Kidney (tissue), 14 donors: ENCODE results near the gene ADPRHL1. TPM values are rescaled to one million over a fixed set of nuclear protein-coding genes. Genes with fewer than 3 reads are reported as not detected.

Experiments
- DNase-seq, 5 donors: peaks; one replicate each; pipeline ENCODE4 v3.0.0-alpha.2; 2013 to 2020
- FAIRE-seq: peaks from 2 replicates; lab custom pipeline; 2012; peaks lifted over from hg19 to GRCh38; lab: Jason Lieb, UNC
- H3K27ac ChIP-seq, 2 donors: one replicate each; pipeline ENCODE4 v1.7.0; 2013; ENCODE audit warnings: low read depth in 2 of 2, low read length in 2 of 2, inconsistent platforms in 1 of 2
- H3K27me3 ChIP-seq: one replicate; pipeline ENCODE4 v1.7.1; 2013; ENCODE audit warnings: low read length, inconsistent platforms; ENCODE audit not compliant: control insufficient read depth, insufficient read depth
- H3K36me3 ChIP-seq, 3 donors: one replicate each; pipeline versions ENCODE4 v1.7.0 to v1.7.1; 2013; ENCODE audit warnings: low read length in 3 of 3, control low read depth in 1 of 3, inconsistent platforms in 1 of 3; ENCODE audit not compliant: insufficient read depth in 3 of 3, control insufficient read depth in 2 of 3
- H3K4me1 ChIP-seq, 3 donors: one replicate each; pipeline versions ENCODE4 v1.7.0 to v1.7.1; 2013; ENCODE audit warnings: low read length in 3 of 3, inconsistent platforms in 1 of 3, low read depth in 1 of 3; ENCODE audit not compliant: control insufficient read depth in 2 of 3, insufficient read depth in 2 of 3
- H3K4me3 ChIP-seq, 3 donors: one replicate each; pipeline versions ENCODE4 v1.7.0 to v1.8.1; 2013; ENCODE audit warnings: low read length in 3 of 3, control low read depth in 1 of 3, inconsistent platforms in 1 of 3
- H3K9ac ChIP-seq, 3 donors: one replicate each; pipeline versions ENCODE4 v1.7.0 to v1.7.1; 2013; ENCODE audit warnings: low read length in 3 of 3, control low read depth in 1 of 3, inconsistent platforms in 1 of 3
- H3K9me3 ChIP-seq, 3 donors: one replicate each; pipeline versions ENCODE4 v1.7.0 to v1.7.1; 2013; ENCODE audit warnings: low read length in 3 of 3, control low read depth in 1 of 3, inconsistent platforms in 1 of 3; ENCODE audit not compliant: control insufficient read depth in 2 of 3, insufficient read depth in 1 of 3
- intact Hi-C: fragments of 100-400 bp; cut with DNase I; formaldehyde crosslinking; loops from one replicate; pipeline ENCODE4 v1.11.1; 2022
- polyA plus RNA-seq: library from polyadenylated mRNA; stranded (reverse); fragments of 350-450 nt; fragmentation: Illumina TruSeq; extraction: RNeasy Lipid Tissue Mini Kit (QIAGEN cat#74804); gene quantifications from one replicate; pipeline ENCODE4 v1.2.3, GENCODE V29; 2014; ENCODE audit warnings: low read depth, low replicate concordance; ENCODE audit not compliant: insufficient read depth
- total RNA-seq: library from RNA; stranded (reverse); fragmentation: NEBNext Ultra II Directional; extraction: Animal tissue kit (Norgen Biotek cat#: 25700); gene quantifications from one replicate; pipeline ENCODE4 v1.2.1, GENCODE V29; 2021
- TF ChIP-seq, protein P1 (sequence below): IDR thresholded peaks from 3 replicates; pipeline ENCODE4 v1.5.1; 2012; ENCODE audit warnings: mild to moderate bottlenecking, moderate library complexity, borderline replicate concordance; ENCODE audit not compliant: insufficient read depth; ENCODE audit errors: extremely low read depth
- donor health status: control.
- donor health status: control.
- donor health status: control.
- donor health status: control.
- donor health status: control.
- donor health status: DM: yes; HTN: yes; CAD: no.
- donor health status: Normal renal cell carcinoma (clear cell type).

Gene ADPRHL1
- total and polyA plus RNA-seq, 2 donors from 2014 or later: 1.1 to 1.5 TPM

DNA sequence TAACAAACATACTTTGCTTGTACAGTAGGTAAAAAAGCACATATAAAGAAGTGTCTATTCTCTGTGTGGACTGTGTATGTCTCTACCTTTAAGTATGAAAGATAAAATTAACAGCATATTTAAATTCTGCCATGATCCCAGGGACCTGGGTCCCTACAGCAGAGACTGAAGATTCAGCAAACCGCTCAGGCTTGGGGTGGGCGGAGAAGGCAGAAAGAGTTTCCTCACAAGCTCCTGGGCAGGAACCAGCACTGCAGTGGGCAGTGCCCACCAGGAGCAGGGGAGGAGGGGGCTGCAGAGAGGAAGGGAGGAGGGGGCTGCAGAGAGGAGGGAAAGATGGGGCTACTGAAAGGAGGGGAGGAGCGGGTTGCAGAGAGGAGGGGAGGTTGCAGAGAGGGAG lies 44.7 kb downstream of the ADPRHL1 start:
- Histone ChIP-seq H3K4me1 (peaks cover 0 to 3% (median 0%) of the 10 kb centered on the region in 3 donors), H3K4me3 (no peak overlapping the region), H3K36me3 (no peaks in the 10 kb centered on the region), H3K9me3 (no peaks in the 10 kb centered on the region), H3K9ac (no peak overlapping the region), H3K27me3 (no peaks in the 10 kb centered on the region), H3K27ac (no peak overlapping the region)
- FAIRE-seq (no peak), DNase-seq (peak in 1 of 5 donors; percentile 11)
- intact Hi-C loops: no loop called here
- TF ChIP-seq, protein P1, sequence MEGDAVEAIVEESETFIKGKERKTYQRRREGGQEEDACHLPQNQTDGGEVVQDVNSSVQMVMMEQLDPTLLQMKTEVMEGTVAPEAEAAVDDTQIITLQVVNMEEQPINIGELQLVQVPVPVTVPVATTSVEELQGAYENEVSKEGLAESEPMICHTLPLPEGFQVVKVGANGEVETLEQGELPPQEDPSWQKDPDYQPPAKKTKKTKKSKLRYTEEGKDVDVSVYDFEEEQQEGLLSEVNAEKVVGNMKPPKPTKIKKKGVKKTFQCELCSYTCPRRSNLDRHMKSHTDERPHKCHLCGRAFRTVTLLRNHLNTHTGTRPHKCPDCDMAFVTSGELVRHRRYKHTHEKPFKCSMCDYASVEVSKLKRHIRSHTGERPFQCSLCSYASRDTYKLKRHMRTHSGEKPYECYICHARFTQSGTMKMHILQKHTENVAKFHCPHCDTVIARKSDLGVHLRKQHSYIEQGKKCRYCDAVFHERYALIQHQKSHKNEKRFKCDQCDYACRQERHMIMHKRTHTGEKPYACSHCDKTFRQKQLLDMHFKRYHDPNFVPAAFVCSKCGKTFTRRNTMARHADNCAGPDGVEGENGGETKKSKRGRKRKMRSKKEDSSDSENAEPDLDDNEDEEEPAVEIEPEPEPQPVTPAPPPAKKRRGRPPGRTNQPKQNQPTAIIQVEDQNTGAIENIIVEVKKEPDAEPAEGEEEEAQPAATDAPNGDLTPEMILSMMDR: no peak

DNA sequence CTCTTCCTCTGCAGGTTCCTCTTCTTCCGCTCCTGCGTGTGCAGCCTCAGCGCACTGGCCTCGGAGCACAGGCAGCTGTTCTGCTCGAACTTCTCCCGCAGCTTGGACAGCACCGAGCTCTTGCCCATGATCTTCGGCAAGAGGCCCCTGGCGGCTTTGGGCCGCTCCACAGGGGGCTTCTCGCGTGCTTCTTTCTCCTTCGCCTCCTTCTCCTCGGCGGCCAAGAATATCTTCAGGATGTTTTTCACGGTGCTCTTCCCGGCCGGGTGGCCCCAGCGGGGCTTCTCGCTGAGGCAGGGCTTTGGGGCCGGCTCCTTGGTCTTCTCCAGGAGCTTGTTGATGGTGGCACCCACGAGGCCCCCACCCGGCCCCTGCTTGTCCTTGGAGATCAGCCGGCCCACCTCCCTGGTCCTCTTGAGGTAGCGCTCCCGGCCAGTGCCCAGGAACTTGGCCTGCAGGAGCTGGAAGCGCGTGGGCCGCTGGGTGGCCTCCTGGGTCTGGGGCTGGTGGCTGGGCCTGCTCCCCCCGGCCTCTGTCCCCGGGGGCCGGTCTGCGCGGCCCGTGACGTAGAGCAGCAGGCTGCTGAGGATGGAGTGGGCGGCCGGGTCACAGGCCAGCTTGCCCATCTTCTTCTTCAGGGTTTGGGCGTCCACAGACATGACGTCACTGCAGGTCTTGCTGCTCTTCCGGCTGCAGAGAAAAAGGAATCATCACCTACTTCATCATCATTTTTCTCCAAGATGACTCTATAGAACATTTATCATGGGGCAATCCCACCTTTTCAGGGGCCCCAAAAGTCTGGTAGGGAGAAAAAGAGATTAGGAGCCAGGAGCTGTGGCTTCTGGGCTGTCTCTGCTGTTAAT lies 45.5 kb downstream of the ADPRHL1 start:
- no peak for FAIRE-seq
- Histone ChIP-seq H3K27me3 (no peaks in the 10 kb centered on the region), H3K9ac (no peak overlapping the region), H3K27ac (no peak overlapping the region), H3K36me3 (no peaks in the 10 kb centered on the region), H3K4me3 (no peak overlapping the region), H3K4me1 (peaks cover 0 to 3% (median 0%) of the 10 kb centered on the region in 3 donors), H3K9me3 (no peaks in the 10 kb centered on the region)
- TF ChIP-seq, protein P1: no peak
- DNase-seq: peak in 2 of 5 donors; percentile 6 to 40
- intact Hi-C loops: no loop called here

DNA sequence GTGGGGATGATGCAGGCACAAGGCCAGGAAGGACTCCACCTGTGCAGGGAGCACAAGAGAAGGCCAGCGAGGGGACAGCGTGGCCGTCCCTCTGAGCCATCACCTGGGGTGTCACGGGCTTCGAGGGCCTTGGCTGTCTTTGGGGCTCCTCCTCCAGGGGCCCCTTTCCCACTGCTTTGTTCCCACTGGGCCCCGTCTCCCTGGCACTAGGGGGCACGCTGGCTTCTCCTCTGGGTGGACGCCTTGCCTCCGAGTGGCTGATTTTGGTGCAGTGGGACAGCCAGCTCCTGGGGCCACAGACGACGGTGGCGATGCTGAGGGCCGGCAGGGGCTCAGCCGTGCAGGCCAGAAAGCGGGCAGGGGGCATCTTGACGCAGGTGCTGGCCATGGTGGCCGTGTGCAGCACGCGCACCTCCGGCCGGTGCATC lies 46.2 kb downstream of the ADPRHL1 start:
- Histone ChIP-seq H3K4me3 (no peak overlapping the region), H3K27ac (no peak overlapping the region), H3K9me3 (no peaks in the 10 kb centered on the region), H3K27me3 (no peaks in the 10 kb centered on the region), H3K9ac (no peak overlapping the region), H3K36me3 (no peaks in the 10 kb centered on the region), H3K4me1 (peaks cover 0 to 3% (median 0%) of the 10 kb centered on the region in 3 donors)
- intact Hi-C loops: no loop called here
- no peak for FAIRE-seq
- TF ChIP-seq, protein P1: no peak
- peak in 2 of 5 donors; percentile 6 to 37 for DNase-seq
